HG03139 (cell line): ENCODE results near the gene WDR27.
"Not testable (repeated sequence)": the region's sequence is repeated elsewhere in the genome, so short reads cannot be mapped to it uniquely, and the experiment has no call there.

Source experiments
- ATAC-seq: cut with Tn5 transposase; IDR thresholded peaks from one replicate; pipeline ENCODE4 v1.9.1; 2021; ENCODE audit not compliant: unreplicated experiment

Gene WDR27

DNA sequence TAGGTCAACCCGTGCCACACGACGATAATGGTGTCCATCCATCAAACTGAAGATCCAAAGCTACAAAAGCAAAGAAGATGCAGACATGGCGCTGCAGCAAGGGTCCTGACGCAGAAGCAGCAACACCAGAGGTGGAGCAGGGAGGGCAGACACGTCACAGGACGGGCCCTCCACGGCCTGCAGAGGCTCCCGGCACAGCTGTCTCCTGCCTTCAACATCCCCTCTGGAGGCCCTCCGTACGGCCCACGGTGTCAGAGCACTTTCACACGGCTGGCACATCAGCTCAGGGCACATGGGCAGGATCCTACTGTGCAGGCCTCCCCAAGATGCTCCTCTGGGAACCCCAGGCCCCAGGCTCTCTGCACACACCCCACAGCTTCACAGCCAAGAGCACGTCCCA lies 37.6 kb downstream of the WDR27 start:
- no peak for ATAC-seq

DNA sequence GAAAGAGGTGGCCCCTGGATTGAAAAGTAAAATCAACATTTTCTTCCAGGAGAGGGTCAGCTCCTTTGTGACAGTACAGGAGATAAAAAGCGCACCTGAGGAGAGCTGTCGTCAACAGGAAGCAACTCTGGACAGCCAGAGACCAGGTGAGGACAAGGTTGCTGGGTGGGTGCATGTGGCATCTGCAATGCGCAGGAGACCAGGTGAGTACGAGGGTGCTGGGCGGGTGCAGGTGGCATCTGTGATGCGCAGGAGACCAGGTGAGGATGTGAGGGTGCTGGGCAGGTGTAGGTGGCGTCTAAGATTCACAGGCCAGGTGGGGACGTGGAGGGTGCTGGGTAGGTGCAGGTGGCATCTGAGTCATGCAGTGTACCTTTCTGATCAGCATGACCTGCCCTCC lies 38.4 kb downstream of the WDR27 start:
- no peak for ATAC-seq

DNA sequence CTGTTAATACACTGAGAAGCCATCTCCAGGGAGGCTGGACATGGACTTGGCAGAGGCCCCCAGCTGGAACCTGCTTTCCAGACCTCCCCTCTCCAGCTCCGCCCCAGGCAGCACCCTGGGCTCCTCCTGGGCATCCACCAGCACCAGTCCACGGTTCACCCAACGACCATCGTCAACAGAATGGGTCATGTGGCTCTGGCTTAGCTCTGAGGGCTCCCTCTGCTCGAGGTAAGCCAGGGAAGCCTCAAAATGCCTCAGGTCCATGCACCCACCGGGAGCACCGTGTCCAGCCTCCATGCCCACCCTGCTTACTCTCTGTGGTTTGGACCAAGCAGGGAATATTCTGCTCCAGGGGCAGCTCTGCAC lies 40.5 kb downstream of the WDR27 start:
- no peak for ATAC-seq

DNA sequence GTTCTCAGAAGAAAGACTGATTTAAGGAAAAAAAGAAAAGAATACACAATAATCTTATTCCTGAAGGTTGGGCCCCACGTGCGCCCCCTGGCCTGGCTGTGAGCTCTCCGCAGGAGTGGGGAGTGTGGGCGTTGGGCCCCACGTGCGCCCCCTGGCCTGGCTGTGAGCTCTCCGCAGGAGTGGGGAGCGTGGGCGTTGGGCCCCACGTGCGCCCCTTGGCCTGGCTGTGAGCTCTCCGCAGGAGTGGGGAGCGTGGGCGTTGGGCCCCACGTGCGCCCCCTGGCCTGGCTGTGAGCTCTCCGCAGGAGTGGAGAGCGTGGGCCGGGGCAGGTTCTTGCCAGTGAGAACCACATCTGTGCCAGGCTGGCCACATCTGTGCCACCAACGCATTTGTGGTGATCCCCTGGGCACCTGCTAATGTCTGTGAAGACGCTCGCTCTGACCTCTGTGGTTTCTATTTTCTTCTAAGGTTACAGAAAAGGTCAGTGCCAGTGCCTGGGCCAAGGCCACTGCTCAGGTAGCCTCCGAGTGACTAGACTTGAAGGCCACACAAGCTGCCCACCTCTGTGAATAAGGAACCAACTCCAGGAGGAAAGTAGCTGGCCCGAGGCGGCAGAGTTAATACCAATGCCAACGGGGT lies 41.0 kb downstream of the WDR27 start:
- ATAC-seq = no peak

DNA sequence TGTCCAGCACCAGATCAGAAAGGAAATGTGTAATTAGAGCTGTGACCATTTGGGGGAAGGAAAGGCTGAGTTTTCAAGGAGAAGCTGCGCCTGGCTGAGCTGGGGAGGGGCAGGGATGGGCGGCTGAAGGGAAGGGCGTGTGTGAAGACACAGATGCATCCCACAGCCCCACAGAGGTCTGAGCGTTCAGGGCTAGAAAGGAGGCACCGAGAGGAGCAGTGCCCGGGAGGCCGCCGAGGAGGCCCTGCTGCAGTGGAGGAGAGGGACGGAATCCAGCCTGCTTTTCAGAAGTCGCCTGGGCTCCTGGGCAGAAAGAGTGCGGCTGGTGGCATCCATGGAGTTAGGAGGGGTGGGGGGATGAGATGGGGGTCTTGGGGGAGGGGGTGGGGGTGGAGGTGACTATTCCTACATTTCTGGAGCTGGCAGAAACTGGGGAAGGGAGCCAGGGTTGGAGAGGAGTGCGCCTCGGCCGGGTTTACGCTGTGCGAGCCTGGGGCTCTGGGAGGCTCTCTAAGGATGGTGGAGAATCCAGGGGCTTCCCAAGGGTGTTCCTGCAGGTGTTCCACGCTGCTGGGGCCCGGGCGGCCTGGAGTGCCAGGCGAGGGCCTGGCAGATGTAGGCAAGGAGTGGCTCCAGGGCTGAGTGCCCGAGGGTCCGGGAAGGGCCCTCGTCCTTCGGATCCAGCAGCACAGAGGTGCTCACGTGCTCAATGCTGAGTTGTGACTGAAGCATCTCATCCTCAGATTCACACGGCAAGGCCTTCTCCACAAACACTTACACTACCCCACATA lies 41.8 kb downstream of the WDR27 start:
- no peak for ATAC-seq

DNA sequence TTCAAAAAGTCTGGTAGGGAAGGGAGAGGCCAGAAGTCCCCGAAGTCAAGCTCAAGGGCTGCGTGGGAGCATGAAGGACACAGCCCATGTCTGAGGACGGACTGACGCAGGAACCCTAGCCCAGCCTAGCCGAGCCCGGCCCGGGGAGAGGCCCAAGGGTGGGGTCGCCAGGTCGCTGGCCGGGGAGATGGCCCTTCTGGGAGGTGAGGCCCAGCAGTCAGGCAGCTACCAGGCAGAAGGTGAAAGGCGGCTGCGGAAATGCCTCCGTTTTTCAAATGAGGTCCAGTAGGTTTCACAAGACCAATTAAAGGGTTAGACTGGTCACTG lies 44.6 kb downstream of the WDR27 start:
- no peak for ATAC-seq

DNA sequence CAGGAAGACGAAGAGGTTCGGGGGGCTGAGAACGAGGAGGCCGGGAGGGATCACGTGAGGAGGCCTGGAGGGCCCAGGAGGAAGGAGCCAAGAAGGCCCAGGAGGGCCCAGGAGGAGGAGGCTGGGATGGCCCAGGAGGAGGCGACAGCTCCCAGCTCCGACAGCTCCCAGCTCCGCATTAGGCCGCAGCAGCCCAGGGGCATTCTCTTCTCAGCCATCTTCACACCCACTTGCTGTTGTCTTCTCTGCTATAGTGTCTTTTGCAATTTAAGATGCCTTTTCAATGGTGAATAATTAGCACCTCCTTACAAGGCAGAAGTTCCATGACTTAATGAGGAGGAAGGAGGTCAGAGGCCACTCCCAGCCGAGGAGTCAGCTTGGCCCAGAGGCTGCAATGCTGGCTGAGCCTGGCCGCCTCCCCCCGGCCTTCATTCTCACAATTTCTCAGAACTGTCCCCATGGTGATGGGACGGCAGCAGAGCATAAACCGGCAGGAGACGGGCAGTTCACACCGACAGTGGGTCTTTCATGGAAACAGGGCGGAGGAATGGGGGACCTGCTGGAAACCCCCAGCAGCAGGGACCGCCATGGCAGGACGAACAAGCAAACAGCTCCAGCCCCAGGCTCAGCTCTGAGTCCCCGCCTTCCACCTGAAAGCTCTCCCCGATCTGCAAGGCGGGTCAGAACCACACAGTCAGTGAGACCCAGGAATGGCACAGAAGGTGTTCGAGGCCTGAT lies 45.1 kb downstream of the WDR27 start:
- no peak for ATAC-seq

DNA sequence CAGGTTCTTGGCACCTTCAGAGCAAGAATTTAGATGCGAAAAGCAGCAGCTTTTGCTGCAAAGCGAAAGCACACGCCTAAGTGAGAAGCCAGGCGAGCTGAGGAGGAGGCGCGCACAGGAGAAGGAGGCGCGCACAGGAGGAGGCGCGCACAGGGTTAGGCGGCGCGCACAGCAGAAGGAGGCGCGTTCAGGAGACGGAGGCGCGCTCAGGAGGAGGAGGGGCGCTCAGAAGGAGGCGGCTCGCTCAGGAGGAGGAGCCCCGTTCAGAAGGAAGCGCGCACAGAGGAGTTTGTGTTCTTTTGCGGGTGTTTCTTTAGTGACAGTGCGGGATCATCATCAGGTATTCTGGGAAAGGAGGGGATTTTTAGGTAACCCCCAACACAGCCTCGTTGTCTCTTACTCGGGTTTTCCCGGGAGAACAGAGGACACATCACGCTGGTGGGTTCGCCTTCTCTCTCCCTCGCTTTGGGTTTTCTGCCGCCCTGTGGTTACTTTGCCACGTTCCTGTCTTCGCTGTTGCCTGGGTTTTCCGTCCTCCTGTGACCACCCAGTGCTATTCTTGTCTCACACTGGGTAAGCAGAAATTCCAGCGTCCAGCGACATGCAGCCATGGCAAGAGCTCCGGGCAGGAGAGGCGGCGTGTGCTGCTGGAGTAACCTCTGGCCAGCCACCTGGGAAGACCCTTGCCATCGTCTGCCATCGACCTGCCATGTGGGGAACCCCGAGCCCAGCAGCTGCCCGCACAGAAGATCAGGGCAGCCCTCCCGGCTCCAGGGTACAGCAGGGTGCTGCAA lies 47.0 kb downstream of the WDR27 start:
- peak; percentile 90 for ATAC-seq

DNA sequence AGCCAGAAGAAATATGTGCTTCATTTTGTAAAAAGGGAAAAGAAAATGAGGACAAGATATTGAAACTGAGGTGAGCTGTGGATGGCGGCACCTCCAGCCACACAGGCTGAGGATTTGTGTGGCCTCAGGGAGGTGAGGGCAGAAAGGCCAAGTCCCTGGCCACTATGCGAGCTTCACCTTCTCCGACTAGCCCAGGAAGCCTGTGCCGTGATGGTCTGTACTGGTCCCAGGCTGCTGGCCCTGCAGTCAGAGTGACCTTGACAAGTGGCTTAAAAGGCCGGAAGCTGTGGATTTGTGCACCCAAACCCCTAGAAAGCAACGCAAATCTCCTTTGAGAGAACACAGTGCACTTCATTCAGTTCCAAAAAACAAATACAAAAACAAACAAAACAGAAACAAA lies 48.1 kb downstream of the WDR27 start:
- no peak for ATAC-seq

DNA sequence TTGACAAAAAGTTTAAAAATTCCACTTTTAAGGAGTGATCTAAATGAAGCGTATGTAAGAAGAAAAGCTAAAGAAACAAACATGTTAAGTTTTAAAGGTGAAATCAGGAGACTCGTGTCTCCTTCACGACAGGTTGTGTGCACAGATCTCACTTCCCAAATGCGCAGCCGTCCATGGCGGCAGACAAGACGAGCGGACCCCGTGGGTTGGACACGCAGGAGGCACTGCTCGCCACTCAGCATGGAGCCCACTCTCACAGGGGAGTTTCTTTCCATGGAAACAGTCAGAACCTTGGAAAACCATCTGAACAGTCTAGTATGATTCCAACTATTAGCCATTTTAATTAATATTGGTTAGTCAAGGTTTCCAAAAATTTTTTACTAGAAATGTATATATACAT lies 48.9 kb downstream of the WDR27 start:
- ATAC-seq = no peak

DNA sequence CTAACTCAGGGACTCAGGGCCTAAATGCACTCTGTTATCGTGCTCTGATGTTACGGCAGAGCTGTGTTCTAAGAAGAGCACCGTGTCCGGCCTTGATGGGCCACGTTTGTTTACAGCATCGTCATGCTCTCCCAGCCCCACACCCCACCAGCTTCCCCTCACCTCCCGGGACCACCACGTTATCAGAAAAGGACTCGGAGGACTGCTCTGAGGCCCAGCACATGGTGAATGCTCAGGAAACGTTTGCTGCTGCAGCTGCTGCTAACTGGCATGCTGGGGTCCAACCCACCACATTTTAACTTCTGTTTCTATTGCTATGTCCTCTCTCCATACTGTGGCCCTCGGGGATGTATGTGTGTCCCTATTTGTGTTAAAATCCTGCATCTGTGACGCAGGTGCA lies 50.3 kb downstream of the WDR27 start:
- ATAC-seq = no peak

DNA sequence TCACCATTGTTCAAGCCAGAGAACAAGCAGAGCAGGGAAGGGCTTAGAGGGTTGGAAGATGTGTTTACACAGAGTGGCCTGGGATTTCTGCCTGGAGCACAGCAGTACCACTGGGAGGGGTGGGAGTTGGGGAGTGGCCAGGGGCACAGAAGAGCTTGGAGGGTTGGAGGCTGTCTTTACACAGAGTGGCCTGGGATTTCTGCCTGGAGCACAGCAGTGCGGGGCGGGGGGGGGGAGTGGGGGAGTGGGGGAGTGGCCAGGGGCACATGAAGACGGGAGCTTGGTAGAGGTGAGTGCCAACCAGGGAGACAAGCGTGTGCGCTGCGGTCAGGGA lies 50.9 kb downstream of the WDR27 start:
- no peak for ATAC-seq

DNA sequence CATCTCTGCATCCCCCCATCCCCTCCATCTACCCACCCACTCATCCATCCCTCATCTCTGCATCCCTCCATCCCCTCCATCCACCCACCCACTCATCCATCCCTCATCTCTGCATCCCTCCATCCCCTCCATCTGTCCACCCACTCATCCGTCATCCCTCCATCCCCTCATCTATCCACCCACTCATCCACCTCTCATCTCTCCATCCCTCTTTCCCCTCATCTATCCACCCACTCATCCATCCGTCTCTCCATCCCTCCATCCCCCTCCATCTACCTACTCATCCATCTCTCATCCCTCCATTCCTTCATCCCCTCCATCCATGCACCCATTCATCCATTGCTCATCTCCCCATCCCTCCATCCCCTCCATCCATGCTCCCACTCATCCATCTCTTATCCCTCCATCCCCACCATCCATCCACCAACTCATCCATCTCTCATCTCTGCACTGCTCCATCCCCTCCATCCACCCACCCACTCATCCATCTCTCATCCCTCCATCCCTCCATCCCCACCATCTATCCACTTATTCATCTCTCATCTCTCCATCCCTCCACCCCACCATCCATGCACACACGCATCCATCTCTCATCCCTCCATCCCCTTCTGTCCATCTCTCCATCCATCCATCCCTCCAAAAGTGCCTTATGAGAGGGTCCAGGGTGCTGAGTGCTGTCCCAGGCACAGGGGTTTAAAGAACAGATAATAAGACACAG lies 51.4 kb downstream of the WDR27 start:
- no peak for ATAC-seq

DNA sequence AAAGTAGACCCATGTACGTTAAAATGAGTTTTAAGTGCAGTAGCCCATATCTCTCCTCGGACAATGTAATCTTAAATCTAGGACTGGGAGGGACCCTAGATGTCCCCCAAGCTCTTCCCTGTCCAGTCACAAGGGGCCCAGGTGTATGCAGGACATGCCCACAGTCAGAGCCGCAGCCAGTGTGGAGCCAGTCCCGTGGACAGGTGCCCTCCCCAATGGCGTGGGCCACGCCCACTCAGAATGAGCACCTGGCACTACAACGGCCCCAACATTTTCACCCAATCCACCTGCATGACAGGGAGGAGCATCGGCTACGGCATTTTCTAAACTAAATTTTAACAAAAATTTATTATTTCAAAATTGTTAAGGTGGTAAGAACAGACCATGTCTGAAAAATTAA lies 53.2 kb downstream of the WDR27 start:
- ATAC-seq = no peak

DNA sequence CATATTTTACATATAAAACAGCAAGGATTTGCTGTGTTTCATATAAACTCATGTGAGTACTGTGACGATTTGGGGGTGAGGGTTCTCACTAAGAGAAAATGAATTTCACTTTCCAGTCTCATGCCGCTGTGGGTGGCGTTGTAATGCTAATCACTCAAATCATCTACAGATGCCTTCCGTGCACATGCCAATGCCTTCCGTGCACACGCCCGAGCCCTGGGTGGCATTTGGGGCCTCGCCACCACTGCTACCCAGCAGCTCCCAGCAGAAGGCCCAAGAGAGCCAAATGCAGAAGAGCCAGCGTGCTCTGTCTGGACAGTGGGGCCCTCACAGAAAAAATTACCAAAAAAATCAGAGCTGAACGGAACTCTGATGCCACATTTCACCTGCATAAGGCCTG lies 53.7 kb downstream of the WDR27 start:
- ATAC-seq = no peak

DNA sequence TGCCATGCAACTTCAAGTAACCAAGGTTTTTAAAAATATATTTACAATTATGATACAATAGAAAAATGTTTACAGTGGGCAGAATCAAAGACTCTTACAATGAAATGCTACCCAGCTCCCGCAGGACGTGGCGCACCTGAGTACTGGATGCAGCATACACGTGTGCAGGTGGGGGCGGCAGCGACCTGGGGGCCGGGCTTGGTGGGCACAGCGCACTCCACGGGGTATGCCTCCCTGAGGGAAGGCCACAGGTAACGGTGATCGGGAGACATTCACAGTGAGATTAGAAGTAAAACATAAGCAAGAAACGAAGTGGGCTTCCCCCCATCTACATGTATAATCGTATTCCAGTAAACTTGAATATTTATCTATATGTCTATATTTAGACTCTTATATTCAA lies 54.2 kb downstream of the WDR27 start:
- ATAC-seq = no peak

DNA sequence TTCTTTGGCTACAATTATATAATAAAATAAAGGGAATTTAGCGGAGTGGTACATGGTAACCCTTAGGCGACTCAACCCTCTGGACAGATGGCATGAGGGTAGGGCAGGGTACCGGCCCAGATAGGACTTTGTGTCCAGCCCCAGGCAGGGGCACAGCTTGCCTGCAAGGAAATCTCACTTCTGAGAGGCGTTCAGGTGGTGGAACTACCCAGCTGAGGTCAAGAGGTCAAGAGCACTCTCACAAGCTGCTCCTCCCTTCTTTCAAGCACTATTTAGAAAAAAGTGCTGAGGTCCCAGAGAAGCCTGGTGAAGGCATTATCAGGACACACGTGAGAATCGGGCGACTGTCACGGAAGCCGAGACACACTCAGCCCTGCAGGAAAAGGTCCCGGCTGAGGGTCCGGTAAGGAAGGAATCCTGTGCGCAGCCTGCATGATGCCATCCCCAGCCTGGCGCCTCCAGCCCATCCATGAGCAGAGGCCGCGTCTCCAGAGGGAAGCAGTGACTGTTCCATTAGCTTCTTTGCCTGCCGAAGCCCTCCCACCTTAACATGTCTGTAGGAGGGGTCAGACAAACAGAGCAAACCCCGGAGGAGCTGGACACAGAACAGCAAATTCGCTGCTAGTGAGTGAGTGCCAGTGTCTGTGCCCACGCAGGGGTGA lies 54.8 kb downstream of the WDR27 start:
- ATAC-seq = no peak

DNA sequence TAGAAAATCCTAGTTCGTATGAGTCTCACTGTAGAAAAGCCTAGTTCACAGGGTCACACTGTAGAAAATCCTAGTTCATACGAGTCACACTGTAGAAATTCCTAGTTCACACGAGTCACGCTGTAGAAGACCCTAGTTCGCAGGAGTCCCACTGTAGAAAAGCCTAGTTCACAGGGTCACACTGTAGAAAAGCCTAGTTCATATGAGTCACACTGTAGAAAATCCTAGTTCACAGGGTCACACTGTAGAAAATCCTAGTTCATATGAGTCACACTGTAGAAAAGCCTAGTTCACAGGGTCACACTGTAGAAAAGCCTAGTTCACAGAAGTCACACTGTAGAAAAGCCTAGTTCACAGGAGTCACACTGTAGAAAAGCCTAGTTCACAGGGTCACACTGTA lies 56.4 kb downstream of the WDR27 start:
- ATAC-seq = not testable (repeated sequence)

DNA sequence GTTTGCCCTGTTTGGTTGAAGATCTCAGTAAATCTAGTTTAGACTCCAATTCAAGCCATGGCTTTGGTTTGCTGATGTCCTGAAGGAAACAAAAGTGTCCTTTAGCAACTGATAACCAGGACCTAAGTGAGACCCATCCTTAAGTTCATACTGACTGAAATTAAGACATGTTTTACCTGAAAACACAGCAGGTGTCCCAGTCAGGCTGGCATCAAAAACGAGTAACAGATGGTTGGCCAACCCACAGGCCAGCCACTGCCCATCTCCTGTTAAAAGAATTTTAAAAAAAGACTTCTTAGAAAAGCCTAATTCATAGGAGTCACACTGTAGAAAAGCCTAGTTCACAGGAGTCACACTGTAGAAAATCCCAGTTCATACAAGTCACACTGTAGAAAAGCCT lies 58.3 kb downstream of the WDR27 start:
- ATAC-seq = no peak

DNA sequence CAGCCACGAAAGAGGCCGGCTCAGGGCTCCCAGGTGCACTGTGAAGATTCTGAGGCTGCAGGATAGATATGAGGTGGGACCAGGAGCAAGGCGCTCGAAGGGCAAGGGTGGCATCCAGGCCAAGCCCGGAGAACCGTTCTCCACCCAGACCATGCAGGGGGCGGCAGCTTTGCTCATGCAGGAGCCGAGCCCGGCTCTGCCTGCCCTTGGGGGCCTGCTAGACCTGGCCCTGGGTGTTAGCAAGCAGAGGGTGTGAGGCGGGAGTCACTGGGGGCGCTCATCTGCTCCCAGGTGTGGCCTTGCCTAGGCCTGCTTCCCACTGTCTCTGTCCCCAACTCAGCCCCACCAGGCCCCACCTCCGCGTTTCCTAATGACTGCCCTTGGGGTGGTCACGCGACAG lies 59.4 kb downstream of the WDR27 start:
- ATAC-seq = no peak
